Fibroblast of lung (primary cell): ENCODE data around the gene CYLD. TPM values are rescaled to one million over a fixed set of nuclear protein-coding genes. Genes with fewer than 3 reads are reported as not detected.

Source experiments
- DNase-seq, 2 donors: peaks; one replicate each; pipeline versions ENCODE4 v3.0.0 to v3.0.0-alpha.2; 2010; ENCODE audit warnings: low read depth in 2 of 2
- H2AFZ ChIP-seq: 2 replicates; pipeline ENCODE4 v1.5.1; 2012; ENCODE audit warnings: low read length, control low read depth, inconsistent platforms
- H3K27ac ChIP-seq: 2 replicates; pipeline ENCODE4 v1.5.1; 2011; ENCODE audit warnings: low read length, control low read depth; ENCODE audit not compliant: insufficient read depth
- H3K27me3 ChIP-seq: 2 replicates; pipeline ENCODE4 v1.5.1; 2011; ENCODE audit warnings: mild to moderate bottlenecking, low read length; ENCODE audit not compliant: control insufficient read depth, insufficient read depth
- H3K36me3 ChIP-seq: 2 replicates; pipeline ENCODE4 v1.5.1; 2011; ENCODE audit warnings: low read length; ENCODE audit not compliant: control insufficient read depth, insufficient read depth
- H3K4me1 ChIP-seq: 2 replicates; pipeline ENCODE4 v1.5.1; 2011; ENCODE audit warnings: low read length; ENCODE audit not compliant: control insufficient read depth, insufficient read depth; ENCODE audit errors: extremely low read depth
- H3K4me2 ChIP-seq: 2 replicates; pipeline ENCODE4 v1.5.1; 2011; ENCODE audit warnings: low read length, control low read depth; ENCODE audit not compliant: insufficient read depth; ENCODE audit errors: extremely low read depth
- H3K4me3 ChIP-seq, 4 experiments: fragments of 200-600 bp in 1 of 4; sonication (generic) in 1 of 4; replicated peaks in 1 of 4; 2 replicates each; pipeline ENCODE4 v1.5.1; 2011 to 2016; ENCODE audit warnings: low read length in 4 of 4, low read depth in 3 of 4, mild to moderate bottlenecking in 3 of 4, control low read depth in 2 of 4, inconsistent platforms in 1 of 4, mixed read lengths in 1 of 4; ENCODE audit not compliant: insufficient read depth in 1 of 4; ENCODE audit errors: control extremely low read depth in 1 of 4
- H3K79me2 ChIP-seq: 2 replicates; pipeline ENCODE4 v1.5.1; 2012; ENCODE audit warnings: mild to moderate bottlenecking, low read length, inconsistent platforms; ENCODE audit not compliant: control insufficient read depth, insufficient read depth
- H3K9ac ChIP-seq: 2 replicates; pipeline ENCODE4 v1.5.1; 2011; ENCODE audit warnings: mild to moderate bottlenecking, low read length, control low read depth; ENCODE audit not compliant: insufficient read depth
- H3K9me3 ChIP-seq: 2 replicates; pipeline ENCODE4 v1.5.1; 2012; ENCODE audit warnings: low read depth, low read length; ENCODE audit not compliant: control insufficient read depth, insufficient read depth
- H4K20me1 ChIP-seq: 2 replicates; pipeline ENCODE4 v1.5.1; 2011; ENCODE audit warnings: low read length; ENCODE audit not compliant: control insufficient read depth, insufficient read depth; ENCODE audit errors: extremely low read depth
- EZH2 ChIP-seq: IDR thresholded peaks from 2 replicates; pipeline ENCODE4 v1.5.1; 2012; ENCODE audit warnings: low read length, control low read depth, mild to moderate bottlenecking; ENCODE audit errors: missing control alignments
- polyA plus RNA-seq, 2 donors: library from polyadenylated mRNA; depleted of rRNA in 1 of 2; stranded (reverse) in 1 of 2; unstranded in 1 of 2; fragments of >200 nt; gene quantifications; 2 replicates each; pipeline ENCODE4 v1.2.1, GENCODE V29; 2011 to 2012; ENCODE audit warnings: missing spikeins in 1 of 2
- total RNA-seq: library from RNA; depleted of rRNA; stranded (reverse); fragments of >200 nt; gene quantifications from 2 replicates; pipeline ENCODE4 v1.2.1, GENCODE V29; 2014
- TF ChIP-seq, protein P1 (sequence below), 2 donors: IDR thresholded peaks in 1 of 2; conservative IDR thresholded peaks in 1 of 2; 1 replicate in 1 of 2; 2 replicates in 1 of 2; pipeline ENCODE4 v1.5.1; 2011 to 2012; ENCODE audit warnings: low read length in 2 of 2, control low read depth in 1 of 2, inconsistent platforms in 1 of 2, low read depth in 1 of 2, mild to moderate bottlenecking in 1 of 2

CYLD gene
- total and polyA plus RNA-seq, 2 donors (not counting 1 experiment from before 2014, with no cell fraction given): 22.1 to 66.7 TPM

DNA sequence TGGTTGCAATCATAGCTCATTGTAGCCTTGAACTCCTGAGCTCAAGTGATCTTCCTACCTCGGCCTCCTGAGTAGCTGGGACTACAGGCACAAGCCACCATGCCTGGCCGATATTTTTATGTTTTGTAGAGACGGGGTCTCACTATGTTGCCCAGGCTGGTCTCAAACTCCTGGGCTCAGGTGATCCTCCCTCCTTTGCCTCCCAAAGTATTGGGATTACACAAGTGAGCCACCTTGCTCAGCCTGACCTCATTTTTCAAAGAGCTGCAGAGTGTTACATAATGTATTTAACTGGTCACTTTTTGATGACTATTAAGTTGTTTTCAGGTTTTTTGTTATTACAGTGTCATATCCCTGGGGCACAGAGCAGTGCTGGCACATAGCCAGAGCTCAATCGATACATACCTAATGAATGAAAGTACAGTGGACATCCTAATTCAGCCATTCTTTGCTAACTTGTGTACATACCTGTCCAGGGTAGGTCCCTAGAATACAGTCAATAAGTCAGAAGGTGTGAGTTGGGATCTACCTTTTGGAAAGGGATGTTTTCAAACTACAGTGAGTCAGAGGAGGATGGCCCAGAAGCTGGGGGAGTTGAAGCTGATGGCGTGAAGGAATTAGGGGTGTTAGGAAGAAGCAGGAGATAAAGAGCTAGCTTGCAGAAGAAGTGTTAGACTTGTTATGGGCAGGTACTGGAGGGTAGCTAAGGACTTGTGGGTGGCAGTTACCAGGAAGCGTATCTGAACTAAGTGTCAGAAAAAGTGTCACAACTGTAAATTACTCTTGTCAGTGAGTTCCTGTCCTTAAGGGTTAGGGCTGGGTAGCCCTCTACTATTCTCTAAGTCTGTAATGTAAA, 20.1 kb upstream of the CYLD start:
- no peaks in the 10 kb centered on the region for H3K9me3 ChIP-seq
- H3K4me1 ChIP-seq: no peaks in the 10 kb centered on the region
- H2AFZ ChIP-seq: no peak overlapping the region
- H3K27me3 ChIP-seq: no peaks in the 10 kb centered on the region
- TF ChIP-seq EZH2: no peak
- TF ChIP-seq, protein P1, sequence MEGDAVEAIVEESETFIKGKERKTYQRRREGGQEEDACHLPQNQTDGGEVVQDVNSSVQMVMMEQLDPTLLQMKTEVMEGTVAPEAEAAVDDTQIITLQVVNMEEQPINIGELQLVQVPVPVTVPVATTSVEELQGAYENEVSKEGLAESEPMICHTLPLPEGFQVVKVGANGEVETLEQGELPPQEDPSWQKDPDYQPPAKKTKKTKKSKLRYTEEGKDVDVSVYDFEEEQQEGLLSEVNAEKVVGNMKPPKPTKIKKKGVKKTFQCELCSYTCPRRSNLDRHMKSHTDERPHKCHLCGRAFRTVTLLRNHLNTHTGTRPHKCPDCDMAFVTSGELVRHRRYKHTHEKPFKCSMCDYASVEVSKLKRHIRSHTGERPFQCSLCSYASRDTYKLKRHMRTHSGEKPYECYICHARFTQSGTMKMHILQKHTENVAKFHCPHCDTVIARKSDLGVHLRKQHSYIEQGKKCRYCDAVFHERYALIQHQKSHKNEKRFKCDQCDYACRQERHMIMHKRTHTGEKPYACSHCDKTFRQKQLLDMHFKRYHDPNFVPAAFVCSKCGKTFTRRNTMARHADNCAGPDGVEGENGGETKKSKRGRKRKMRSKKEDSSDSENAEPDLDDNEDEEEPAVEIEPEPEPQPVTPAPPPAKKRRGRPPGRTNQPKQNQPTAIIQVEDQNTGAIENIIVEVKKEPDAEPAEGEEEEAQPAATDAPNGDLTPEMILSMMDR (conservative IDR thresholded peaks at IDR 0.05 in 1 of 2, IDR thresholded peaks at IDR 0.05 in 1 of 2; ENCODE audit: low read depth in 1 of 2, low read length in 2 of 2): no peak
- no peaks in the 10 kb centered on the region for H4K20me1 ChIP-seq
- no peak overlapping the region for H3K4me3 ChIP-seq
- no peak overlapping the region for H3K27ac ChIP-seq
- no peaks in the 10 kb centered on the region for H3K36me3 ChIP-seq
- DNase-seq: no peak
- no peak overlapping the region for H3K4me2 ChIP-seq
- no peaks in the 10 kb centered on the region for H3K79me2 ChIP-seq
- no peak overlapping the region for H3K9ac ChIP-seq

DNA sequence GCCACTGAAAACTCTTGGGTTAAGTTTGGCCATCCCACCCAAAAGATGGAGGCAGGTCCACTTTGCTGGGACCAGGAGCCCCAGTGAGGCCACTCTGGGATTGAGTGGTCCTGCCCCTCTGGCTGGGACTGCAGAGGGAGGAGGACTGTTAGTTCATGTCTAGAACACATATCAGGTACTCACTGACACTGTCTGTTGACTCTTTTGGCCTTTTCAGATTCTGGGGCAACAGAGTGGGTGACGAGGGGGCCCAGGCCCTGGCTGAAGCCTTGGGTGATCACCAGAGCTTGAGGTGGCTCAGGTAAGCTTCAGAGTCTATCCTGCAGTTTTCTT, 19.5 kb upstream of the CYLD start:
- H2AFZ ChIP-seq: no peak overlapping the region
- TF ChIP-seq, protein P1 (conservative IDR thresholded peaks at IDR 0.05 in 1 of 2, IDR thresholded peaks at IDR 0.05 in 1 of 2; ENCODE audit: low read depth in 1 of 2, low read length in 2 of 2): no peak
- no peak for TF ChIP-seq EZH2
- no peaks in the 10 kb centered on the region for H3K4me1 ChIP-seq
- no peaks in the 10 kb centered on the region for H3K36me3 ChIP-seq
- H3K27ac ChIP-seq: no peak overlapping the region
- no peaks in the 10 kb centered on the region for H3K79me2 ChIP-seq
- no peak overlapping the region for H3K4me2 ChIP-seq
- no peaks in the 10 kb centered on the region for H3K27me3 ChIP-seq
- DNase-seq: no peak
- no peak overlapping the region for H3K9ac ChIP-seq
- no peak overlapping the region for H3K4me3 ChIP-seq
- no peaks in the 10 kb centered on the region for H3K9me3 ChIP-seq
- no peaks in the 10 kb centered on the region for H4K20me1 ChIP-seq

DNA sequence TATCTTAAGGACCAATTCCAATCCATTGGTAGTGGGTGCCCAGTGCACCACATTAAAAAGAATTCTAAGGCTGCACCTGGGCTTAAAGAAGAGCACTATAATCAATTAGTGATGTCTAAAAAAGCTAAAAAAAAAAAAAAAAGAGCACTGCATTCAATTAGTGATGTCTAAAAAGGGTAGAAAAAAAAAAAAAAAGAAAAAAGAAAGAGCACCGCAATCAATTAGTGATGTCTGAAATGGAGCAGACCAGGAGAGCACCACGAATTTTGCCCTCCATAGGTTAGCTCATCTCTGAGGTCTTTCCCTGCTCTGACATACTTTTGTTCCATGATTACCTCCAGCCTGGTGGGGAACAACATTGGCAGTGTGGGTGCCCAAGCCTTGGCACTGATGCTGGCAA, 18.9 kb upstream of the CYLD start:
- Histone ChIP-seq H3K36me3 (no peaks in the 10 kb centered on the region), H4K20me1 (no peaks in the 10 kb centered on the region), H3K79me2 (no peaks in the 10 kb centered on the region), H3K27ac (no peak overlapping the region), H3K4me2 (no peak overlapping the region), H3K4me1 (no peaks in the 10 kb centered on the region), H2AFZ (no peak overlapping the region), H3K9ac (no peak overlapping the region), H3K27me3 (no peaks in the 10 kb centered on the region), H3K4me3 (no peak overlapping the region), H3K9me3 (no peaks in the 10 kb centered on the region)
- TF ChIP-seq EZH2: no peak
- TF ChIP-seq, protein P1 (conservative IDR thresholded peaks at IDR 0.05 in 1 of 2, IDR thresholded peaks at IDR 0.05 in 1 of 2; ENCODE audit: low read depth in 1 of 2, low read length in 2 of 2): no peak
- DNase-seq: no peak
